GM21381 (cell line): ENCODE measurements around the gene KRT10.

Experiments used
- ATAC-seq: cut with Tn5 transposase; IDR thresholded peaks from one replicate; pipeline ENCODE4 v1.9.1; 2021; ENCODE audit warnings: mild to moderate bottlenecking, moderate library complexity; ENCODE audit not compliant: unreplicated experiment

The KRT10 gene

GRCh38 chr17:40809721-40810421 is 12.5 kb downstream of the KRT10 start:
- ATAC-seq: no peak

- ATAC-seq: no peak
Observed at GRCh38 chr17:40806131-40806530, 16.3 kb downstream of the KRT10 start.

GRCh38 chr17:40803617-40804082 is 18.8 kb downstream of the KRT10 start:
- ATAC-seq: no peak

GRCh38 chr17:40801157-40801556 is 21.3 kb downstream of the KRT10 start:
- ATAC-seq: no peak

- ATAC-seq: no peak
Observed at GRCh38 chr17:40800381-40800780, 22.0 kb downstream of the KRT10 start.

- ATAC-seq: no peak
Observed at GRCh38 chr17:40799859-40800258, 22.6 kb downstream of the KRT10 start, which contains the start of gene KRT28. Gene KRT28 (minus strand): TSS chr17:40799959. CDS start chr17:40799893, 66 bp downstream.

- no peak for ATAC-seq
Observed at GRCh38 chr17:40796846-40797245, 25.6 kb downstream of the KRT10 start.

GRCh38 chr17:40795019-40795667 is 27.3 kb downstream of the KRT10 start:
- ATAC-seq: no peak

- ATAC-seq: no peak
Observed at GRCh38 chr17:40794466-40794865, 27.9 kb downstream of the KRT10 start.

GRCh38 chr17:40793832-40794231 is 28.6 kb downstream of the KRT10 start:
- ATAC-seq: no peak

- no peak for ATAC-seq
Observed at GRCh38 chr17:40791787-40792436, 30.5 kb downstream of the KRT10 start.

GRCh38 chr17:40791111-40791510 is 31.3 kb downstream of the KRT10 start:
- no peak for ATAC-seq

GRCh38 chr17:40782450-40782849 is 40.0 kb downstream of the KRT10 start, which contains the start of gene KRT27:
Gene KRT27 (minus strand): TSS chr17:40782550. CDS start chr17:40782493, 57 bp downstream.
- no peak for ATAC-seq

GRCh38 chr17:40779181-40779909 is 43.1 kb downstream of the KRT10 start:
- no peak for ATAC-seq

- no peak for ATAC-seq
Observed at GRCh38 chr17:40778461-40778860, 44.0 kb downstream of the KRT10 start.

- ATAC-seq: no peak
Observed at GRCh38 chr17:40777971-40778370, 44.4 kb downstream of the KRT10 start.

- ATAC-seq: no peak
Observed at GRCh38 chr17:40777459-40777858, 45.0 kb downstream of the KRT10 start.

- no peak for ATAC-seq
Observed at GRCh38 chr17:40775945-40776344, 46.5 kb downstream of the KRT10 start.

GRCh38 chr17:40772101-40772500 is 50.3 kb downstream of the KRT10 start, which contains the start of gene KRT26:
Gene KRT26 (minus strand): TSS chr17:40772201. CDS start chr17:40772113, 88 bp downstream.
- no peak for ATAC-seq
